Keratinocyte (primary cell): ENCODE measurements around the gene PPP1R14B. TPM values are rescaled to one million over a fixed set of nuclear protein-coding genes. Genes with fewer than 3 reads are reported as not detected.

Source experiments
- DNase-seq: peaks from one replicate; pipeline ENCODE4 v3.0.0-alpha.2; 2011; ENCODE audit warnings: low read depth, missing footprints, low spot score
- FAIRE-seq: peaks from 2 replicates; lab custom pipeline; 2011; peaks lifted over from hg19 to GRCh38; lab: Jason Lieb, UNC
- H2AFZ ChIP-seq: 2 replicates; pipeline ENCODE4 v1.6.0; 2012; ENCODE audit warnings: low read length, control low read depth, inconsistent platforms; ENCODE audit not compliant: control insufficient read depth
- H3K27ac ChIP-seq: 2 replicates; pipeline ENCODE4 v1.5.1; 2011; ENCODE audit warnings: low read length; ENCODE audit not compliant: control insufficient read depth, insufficient read depth
- H3K27me3 ChIP-seq: 3 replicates; pipeline ENCODE4 v1.6.0; 2011; ENCODE audit warnings: low read length; ENCODE audit not compliant: control insufficient read depth, insufficient read depth; ENCODE audit errors: extremely low read depth
- H3K36me3 ChIP-seq, 2 experiments: 2 replicates in 1 of 2; 3 replicates in 1 of 2; pipeline ENCODE4 v1.5.1; 2011; ENCODE audit warnings: low read length in 2 of 2, mild to moderate bottlenecking in 1 of 2; ENCODE audit not compliant: control insufficient read depth in 2 of 2, insufficient read depth in 2 of 2; ENCODE audit errors: extremely low read depth in 1 of 2
- H3K4me1 ChIP-seq: 3 replicates; pipeline ENCODE4 v1.5.1; 2011; ENCODE audit warnings: low read length; ENCODE audit not compliant: control insufficient read depth, insufficient read depth; ENCODE audit errors: extremely low read depth
- H3K4me2 ChIP-seq: 3 replicates; pipeline ENCODE4 v1.6.0; 2011; ENCODE audit warnings: low read depth, low read length; ENCODE audit not compliant: control insufficient read depth, insufficient read depth; ENCODE audit errors: extremely low read depth
- H3K4me3 ChIP-seq, 3 experiments: fragments of 200-600 bp in 1 of 3; sonication (generic) in 1 of 3; 2 replicates in 2 of 3; 3 replicates in 1 of 3; pipeline ENCODE4 v1.5.1; 2011 to 2016; ENCODE audit warnings: low read length in 3 of 3, mild to moderate bottlenecking in 3 of 3, control low read depth in 2 of 3, inconsistent platforms in 1 of 3, low read depth in 1 of 3, mixed read lengths in 1 of 3, mixed run types in 1 of 3, moderate library complexity in 1 of 3; ENCODE audit not compliant: control insufficient read depth in 2 of 3, insufficient read depth in 2 of 3; ENCODE audit errors: extremely low read depth in 1 of 3
- H3K79me2 ChIP-seq: 2 replicates; pipeline ENCODE4 v1.6.0; 2012; ENCODE audit warnings: low read length; ENCODE audit not compliant: control insufficient read depth, insufficient read depth
- H3K9ac ChIP-seq: 3 replicates; pipeline ENCODE4 v1.6.0; 2011; ENCODE audit warnings: low read length; ENCODE audit not compliant: control insufficient read depth, insufficient read depth; ENCODE audit errors: extremely low read depth
- H3K9me1 ChIP-seq: 3 replicates; pipeline ENCODE4 v1.6.0; 2011; ENCODE audit warnings: low read length; ENCODE audit not compliant: control insufficient read depth, insufficient read depth; ENCODE audit errors: extremely low read depth
- H3K9me3 ChIP-seq: 2 replicates; pipeline ENCODE4 v1.5.1; 2012; ENCODE audit warnings: low read depth, low read length; ENCODE audit not compliant: control insufficient read depth
- H4K20me1 ChIP-seq: 3 replicates; pipeline ENCODE4 v1.6.0; 2011; ENCODE audit warnings: low read length; ENCODE audit not compliant: control insufficient read depth, insufficient read depth; ENCODE audit errors: extremely low read depth
- CTCF ChIP-seq, 3 experiments: IDR thresholded peaks in 1 of 3; conservative IDR thresholded peaks in 1 of 3; optimal IDR thresholded peaks in 1 of 3; 2 replicates in 2 of 3; 3 replicates in 1 of 3; pipeline versions ENCODE3 to v1.5.1; 2011; ENCODE audit warnings: low read length in 3 of 3, mild to moderate bottlenecking in 3 of 3, moderate library complexity in 2 of 3, control low read depth in 1 of 3, inconsistent platforms in 1 of 3; ENCODE audit not compliant: insufficient read depth in 2 of 3; ENCODE audit errors: extremely low read depth in 1 of 3
- EZH2 ChIP-seq: IDR thresholded peaks from one replicate; pipeline ENCODE4 v1.6.1; 2012; ENCODE audit warnings: inconsistent platforms, mild to moderate bottlenecking, low read length, moderate library complexity
- dilution Hi-C: fragments of 300-500 bp; cut with MboI; formaldehyde crosslinking; loops from one replicate; pipeline ENCODE4 v1.7.0; 2020; ENCODE audit warnings: low sequenced_read_pairs; ENCODE audit not compliant: extremely low pct_ligation_motif_present
- polyA plus RNA-seq, 5 experiments: library from polyadenylated mRNA; depleted of rRNA in 3 of 5; stranded (reverse) in 3 of 5; stranded (forward) in 1 of 5; unstranded in 1 of 5; fragments of >200 nt; gene quantifications; 1 replicate in 1 of 5; 2 replicates in 3 of 5; 3 replicates in 1 of 5; pipeline versions ENCODE4 v1.2.1 to v1.2.3, GENCODE V29; 2011 to 2012; ENCODE audit warnings: missing spikeins in 2 of 5, low read depth in 1 of 5, low replicate concordance in 1 of 5

The PPP1R14B gene
- polyA plus RNA-seq, 1 donor (not counting 4 experiments of a cell fraction or from before 2014, with no cell fraction given): 208 TPM

GRCh38 chr11:64203421-64204079 lies 43.2 kb downstream of the PPP1R14B start:
- TF ChIP-seq CTCF (optimal IDR thresholded peaks at IDR 0.05 in 1 of 3, IDR thresholded peaks at IDR 0.05 in 1 of 3, conservative IDR thresholded peaks at IDR 0.05 in 1 of 3; ENCODE audit: extremely low read depth in 1 of 3, insufficient read depth in 2 of 3, low read length in 3 of 3) (no peak), EZH2 (no peak)
- Histone ChIP-seq H3K9me1 (no peaks in the 10 kb centered on the region), H3K36me3 (peaks cover 35 to 55% of the 10 kb centered on the region in 2 experiments), H3K4me1 (no peaks in the 10 kb centered on the region), H2AFZ (no peak overlapping the region), H3K27ac (no peak overlapping the region), H3K9ac (no peak overlapping the region), H3K79me2 (no peaks in the 10 kb centered on the region), H3K4me2 (no peak overlapping the region), H3K9me3 (no peaks in the 10 kb centered on the region), H4K20me1 (peaks cover 17% of the 10 kb centered on the region), H3K4me3 (no peak overlapping the region), H3K27me3 (no peaks in the 10 kb centered on the region)
- dilution Hi-C loops: no loop called here
- DNase-seq (no peak), FAIRE-seq (no peak)

- peaks cover 17% of the 10 kb centered on the region for H4K20me1 ChIP-seq
- DNase-seq (no peak), FAIRE-seq (no peak)
- no peaks in the 10 kb centered on the region for H3K4me1 ChIP-seq
- dilution Hi-C loops: no loop called here
- TF ChIP-seq CTCF (optimal IDR thresholded peaks at IDR 0.05 in 1 of 3, IDR thresholded peaks at IDR 0.05 in 1 of 3, conservative IDR thresholded peaks at IDR 0.05 in 1 of 3; ENCODE audit: extremely low read depth in 1 of 3, insufficient read depth in 2 of 3, low read length in 3 of 3): no peak
- TF ChIP-seq EZH2: no peak
- H3K9me1 ChIP-seq: no peaks in the 10 kb centered on the region
- H3K9ac ChIP-seq: no peak overlapping the region
- H3K36me3 ChIP-seq: peaks cover 38 to 60% of the 10 kb centered on the region in 2 experiments
- H3K4me2 ChIP-seq: no peak overlapping the region
- no peaks in the 10 kb centered on the region for H3K27me3 ChIP-seq
- no peaks in the 10 kb centered on the region for H3K79me2 ChIP-seq
- no peaks in the 10 kb centered on the region for H3K9me3 ChIP-seq
- no peak overlapping the region for H2AFZ ChIP-seq
- no peak overlapping the region for H3K27ac ChIP-seq
- H3K4me3 ChIP-seq: no peak overlapping the region
These were observed 43.8 kb downstream of the PPP1R14B start for GRCh38 chr11:64202992-64203391.
